NCI-H526 (cell line): ENCODE data around the gene HS3ST3A1.
"Not testable (repeated sequence)": the region's sequence is repeated elsewhere in the genome, so short reads cannot be mapped to it uniquely, and the experiment has no call there.

ENCODE experiments used
- DNase-seq, 2 experiments: peaks; one replicate each; lab custom pipeline; 2025; lab: John Stamatoyannopoulos, UW

The HS3ST3A1 gene

GRCh38 chr17:13538841-13539411 is 62.8 kb downstream of the HS3ST3A1 start:
- DNase-seq: no peak

- no peak for DNase-seq
Observed at GRCh38 chr17:13537871-13538643, 63.7 kb downstream of the HS3ST3A1 start.

GRCh38 chr17:13537167-13537731 is 64.5 kb downstream of the HS3ST3A1 start:
- no peak for DNase-seq

- no peak for DNase-seq
Observed at GRCh38 chr17:13534946-13535345, 66.8 kb downstream of the HS3ST3A1 start.

DNA sequence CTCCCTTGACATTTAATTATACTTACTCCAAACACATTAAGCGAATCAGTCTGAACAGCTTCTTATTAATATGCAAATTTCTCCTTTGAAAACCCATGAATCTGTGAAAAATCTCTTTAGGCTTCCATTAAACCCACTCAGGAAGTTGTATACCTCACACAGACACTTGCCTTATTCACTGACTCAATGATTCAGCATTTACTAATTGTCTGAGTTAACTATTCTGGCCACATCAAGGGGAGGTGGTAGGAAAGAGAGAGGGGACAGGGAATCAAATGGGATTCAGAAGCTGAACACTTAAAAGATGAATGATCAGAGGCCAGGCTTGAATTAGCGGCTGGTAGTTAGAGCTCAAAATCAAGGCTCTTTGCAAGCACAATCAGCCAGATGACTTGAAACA is 70.0 kb downstream of the HS3ST3A1 start:
- no peak for DNase-seq

DNA sequence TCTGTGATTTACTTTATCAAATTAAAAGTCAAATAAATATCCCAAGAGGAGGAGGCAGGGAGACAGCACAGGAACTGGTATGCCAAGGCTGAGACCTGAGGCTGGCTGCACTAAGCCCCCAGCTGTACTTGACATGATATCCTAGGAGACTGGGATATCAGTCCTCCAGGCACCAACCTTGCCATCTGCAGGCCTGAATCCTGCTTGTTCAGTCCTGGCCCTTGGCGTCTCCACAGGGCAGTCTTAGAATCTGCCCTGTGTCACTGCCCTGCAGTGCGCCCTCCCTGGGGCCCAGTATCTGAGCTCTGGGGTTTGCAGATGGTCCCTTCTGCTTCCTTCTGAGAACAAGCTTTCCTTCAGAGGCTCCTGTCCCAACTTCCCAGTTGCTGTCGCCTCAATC is 75.9 kb downstream of the HS3ST3A1 start:
- no peak for DNase-seq

GRCh38 chr17:13523164-13523563 is 78.6 kb downstream of the HS3ST3A1 start:
- no peak for DNase-seq

GRCh38 chr17:13522749-13523148 is 79.0 kb downstream of the HS3ST3A1 start:
- no peak for DNase-seq

DNA sequence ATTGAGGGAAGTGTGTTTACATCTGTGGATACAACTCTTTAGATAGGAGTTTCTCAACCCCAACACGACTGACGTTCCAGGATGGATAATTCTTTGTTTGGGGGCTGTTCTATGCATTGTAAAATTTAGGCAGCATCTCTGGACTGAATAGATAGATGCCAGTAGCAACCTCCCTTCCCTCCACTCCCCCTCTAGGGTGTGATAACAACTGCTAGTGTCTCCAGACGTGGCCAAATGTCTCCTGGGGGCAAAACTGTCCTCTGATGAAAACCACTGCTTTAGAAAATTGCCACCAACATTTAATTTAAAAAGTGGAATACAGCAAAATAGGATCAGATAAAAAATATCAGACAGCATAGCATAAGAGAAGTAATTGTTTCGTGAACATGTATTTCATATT is 79.9 kb downstream of the HS3ST3A1 start:
- no peak for DNase-seq

DNA sequence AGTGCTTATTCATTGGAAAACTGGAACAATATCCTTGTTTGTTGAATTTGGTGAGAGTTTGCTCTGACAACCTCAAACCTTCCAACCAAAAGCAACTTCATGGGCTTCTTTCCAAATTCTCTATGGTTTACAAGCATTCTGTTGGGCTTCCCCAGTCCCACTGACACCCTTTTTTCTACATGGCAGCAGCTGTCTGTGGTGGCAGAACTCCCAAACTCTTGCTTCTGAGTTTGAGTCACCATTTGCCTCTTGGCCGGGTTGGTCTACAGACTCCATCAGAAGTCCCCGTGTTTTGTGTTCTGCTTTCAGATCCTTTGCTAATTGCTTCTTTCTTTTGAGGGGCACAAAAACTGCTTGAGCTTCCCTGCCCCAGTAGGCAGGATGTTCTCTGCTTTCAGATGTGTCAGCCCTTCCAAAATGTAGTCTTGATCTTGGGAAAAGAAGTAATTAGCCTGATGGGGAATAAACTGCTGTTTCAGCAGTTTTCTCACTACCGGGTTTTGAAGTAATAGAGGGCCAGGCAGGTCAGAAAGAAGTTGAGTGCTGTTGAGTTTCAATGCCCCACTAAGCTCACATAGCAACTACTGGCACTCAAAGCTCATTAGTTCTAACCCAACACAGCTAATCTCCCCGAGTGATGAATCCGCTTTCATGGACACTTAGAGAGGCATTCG is 80.7 kb downstream of the HS3ST3A1 start:
- no peak for DNase-seq

- no peak for DNase-seq
Observed at GRCh38 chr17:13518261-13519000, 83.3 kb downstream of the HS3ST3A1 start.

DNA sequence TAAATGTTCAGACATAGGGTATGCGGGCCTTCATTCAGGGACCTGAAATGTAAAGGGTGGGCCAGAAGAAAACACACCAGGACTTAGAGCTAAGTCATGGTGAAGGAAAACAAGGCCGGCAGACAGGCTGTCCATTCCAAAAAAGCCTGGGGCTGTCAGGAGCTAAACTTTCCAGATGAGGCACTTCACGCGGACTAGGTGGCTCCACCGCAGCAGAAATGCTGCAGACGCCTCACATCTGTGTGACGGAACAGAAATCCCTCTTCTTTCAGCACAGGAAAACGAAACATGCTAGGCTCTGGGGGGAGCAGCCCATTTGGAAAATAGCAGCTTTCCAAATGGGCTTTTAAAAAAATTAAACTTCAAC is 88.7 kb downstream of the HS3ST3A1 start:
- DNase-seq: no peak

- no peak for DNase-seq
Observed at GRCh38 chr17:13510062-13510461, 91.7 kb downstream of the HS3ST3A1 start.

DNA sequence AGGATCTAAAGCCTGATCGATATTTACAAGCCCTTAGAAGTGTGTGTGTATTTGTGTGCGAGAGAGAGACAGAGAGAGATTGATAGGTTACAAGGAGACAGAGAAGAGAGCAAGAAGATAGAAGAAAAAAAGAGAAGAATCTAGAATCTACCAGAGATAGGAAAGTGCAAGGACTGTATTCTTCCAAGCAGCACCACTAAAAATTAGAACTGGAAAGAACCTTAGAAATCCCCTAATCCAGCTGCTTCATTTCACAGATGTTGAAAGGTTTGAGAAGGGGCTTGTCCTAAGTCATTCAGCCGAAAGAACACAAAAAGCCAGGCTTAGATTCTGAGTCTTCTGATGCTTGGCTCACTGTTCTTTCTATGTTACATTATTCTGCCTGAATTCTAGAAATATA is 92.2 kb downstream of the HS3ST3A1 start:
- DNase-seq: no peak

DNA sequence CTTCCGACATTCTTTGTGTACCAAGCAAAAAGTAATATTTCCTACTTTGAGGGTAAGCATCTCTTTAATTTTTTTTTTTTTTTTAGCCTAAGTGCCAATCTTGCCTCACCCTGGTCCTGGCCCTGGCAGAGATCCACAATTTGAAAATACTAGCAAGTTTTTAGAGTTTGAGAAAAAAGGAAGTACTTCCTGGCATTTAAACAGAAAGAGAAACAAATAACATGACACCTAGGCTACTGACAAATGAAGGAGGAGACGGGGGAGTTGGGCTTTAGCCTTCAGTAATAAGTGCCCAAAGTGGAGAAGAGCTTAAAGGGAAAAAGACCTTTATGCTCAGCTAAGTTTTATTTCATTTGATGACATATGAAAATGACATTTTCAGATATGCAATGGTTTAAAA is 92.8 kb downstream of the HS3ST3A1 start:
- no peak for DNase-seq

- no peak for DNase-seq
Observed at GRCh38 chr17:13503526-13503925, 98.2 kb downstream of the HS3ST3A1 start.

DNA sequence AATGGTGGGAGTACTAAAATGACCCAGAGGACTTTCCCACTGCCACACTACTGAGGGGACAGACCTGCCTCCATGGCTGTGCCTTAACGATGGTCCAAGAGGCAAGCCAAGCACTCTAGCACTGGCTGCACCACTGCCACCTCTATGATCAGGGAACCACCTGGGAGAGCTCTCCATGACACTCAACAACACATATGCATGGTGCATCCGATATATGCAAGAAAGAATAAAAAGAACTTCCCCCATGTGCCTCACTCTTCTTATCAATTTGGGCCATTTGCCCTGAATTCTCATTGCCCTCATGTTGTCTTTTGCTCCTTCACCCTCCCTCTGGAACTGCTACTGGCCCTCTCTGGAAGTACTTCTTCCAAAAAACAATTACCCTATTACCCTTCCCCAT is 99.5 kb downstream of the HS3ST3A1 start:
- no peak for DNase-seq

- no peak for DNase-seq
Observed at GRCh38 chr17:13500947-13501346, 100.8 kb downstream of the HS3ST3A1 start.

- no peak for DNase-seq
Observed at GRCh38 chr17:13498184-13498583, 103.5 kb downstream of the HS3ST3A1 start.

DNA sequence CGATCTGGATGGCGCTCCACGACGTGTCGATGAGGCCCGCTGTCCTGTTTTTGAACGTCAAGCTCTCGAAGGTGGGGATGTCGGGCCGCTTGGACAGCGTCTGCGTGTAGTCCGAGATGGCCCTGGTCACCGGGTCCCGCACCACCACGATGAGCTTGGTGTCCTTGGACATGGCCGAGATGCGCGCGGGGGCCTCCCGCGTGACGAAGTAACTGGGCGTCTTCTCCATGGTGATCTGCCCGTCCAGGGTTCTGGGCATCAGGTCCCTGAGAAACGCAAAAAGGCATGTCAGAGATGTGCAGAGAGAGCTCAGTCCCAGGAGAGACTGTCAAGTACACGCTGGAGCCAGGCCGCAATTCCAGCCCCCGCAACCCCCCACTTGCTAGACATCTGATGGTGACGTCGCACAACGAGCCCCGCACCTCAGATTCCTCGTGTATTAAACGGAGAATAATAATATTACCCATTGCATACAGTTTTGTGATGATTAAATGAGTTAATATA is 105.1 kb downstream of the HS3ST3A1 start:
- not testable (repeated sequence) for DNase-seq

DNA sequence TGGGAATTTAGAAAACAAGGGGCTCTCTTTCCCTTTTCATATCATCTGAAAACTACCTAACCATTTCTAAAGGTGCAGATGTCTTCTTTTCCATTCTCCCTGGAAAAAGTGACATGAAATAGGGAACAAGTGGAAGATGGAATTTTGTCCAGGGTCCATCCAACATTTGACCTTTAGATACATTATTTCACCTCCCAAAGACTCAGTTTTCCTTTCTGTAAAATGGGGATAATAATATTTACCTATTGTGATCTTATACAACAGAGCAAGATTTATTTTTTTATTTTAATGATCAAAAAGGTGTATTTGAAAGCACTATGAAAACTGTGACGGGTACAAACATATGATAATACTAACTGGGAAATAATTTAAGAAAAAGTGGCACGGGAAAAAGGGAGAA is 106.3 kb downstream of the HS3ST3A1 start:
- no peak for DNase-seq

DNA sequence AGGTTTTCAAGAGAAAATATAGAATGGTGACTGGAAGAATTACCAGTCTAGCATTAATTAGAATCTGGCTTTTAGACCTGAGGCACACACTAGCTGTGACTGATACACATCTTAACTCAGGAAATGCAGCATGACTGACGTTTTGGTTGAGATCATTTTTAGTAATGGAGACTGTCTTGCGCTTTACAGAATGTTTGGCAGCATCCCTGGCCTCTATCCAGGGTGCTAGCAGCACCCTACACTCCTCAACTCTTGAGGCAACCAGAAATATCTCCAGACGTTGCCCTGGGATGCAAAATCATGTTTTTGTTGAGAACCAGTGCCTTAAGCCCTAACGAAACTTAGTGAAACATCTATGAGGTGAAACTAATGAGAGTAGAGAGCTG is 109.0 kb downstream of the HS3ST3A1 start:
- no peak for DNase-seq
